PC-9 (cell line): ENCODE results near the gene LACRT. TPM values are rescaled to one million over a fixed set of nuclear protein-coding genes. Genes with fewer than 3 reads are reported as not detected.

ENCODE experiments used
- BruUV-seq: library from RNA; stranded (reverse); fragments of 400-500 nt; replicated peaks from 2 replicates; lab custom pipeline; 2021; lab: Mats Ljungman, UMichigan
- CTCF ChIA-PET: fragments of 300-600 bp; sonication (Branson Sonifier 250); formaldehyde crosslinking; loops from one replicate; lab custom pipeline; 2022; ENCODE audit warnings: antibody characterized with exemption; lab: Charles Lee
- POLR2A ChIA-PET: fragments of 300-600 bp; sonication (Branson Sonifier 250); formaldehyde crosslinking; loops from one replicate; lab custom pipeline; 2022; ENCODE audit warnings: antibody characterized with exemption; ENCODE audit not compliant: unreplicated experiment; lab: Charles Lee
- DNase-seq, 2 experiments: peaks; one replicate each; pipeline versions ENCODE4 v3.0.0 to v3.0.0-alpha.2; 2015 to 2022; ENCODE audit warnings: mixed read lengths in 1 of 2
- H2AFZ ChIP-seq: fragments of 200-600 bp; sonication (generic); 2 replicates; pipeline ENCODE4 v1.8.1; 2017; ENCODE audit warnings: antibody characterized with exemption
- H3F3A ChIP-seq: fragments of 200-600 bp; sonication (generic); 2 replicates; pipeline ENCODE4 v1.8.1; 2017; ENCODE audit warnings: antibody characterized with exemption, mild to moderate bottlenecking, low read depth; ENCODE audit not compliant: insufficient read depth
- H3K27ac ChIP-seq: fragments of 200-600 bp; sonication (generic); 2 replicates; pipeline ENCODE4 v1.6.1; 2016; ENCODE audit warnings: mixed run types
- H3K27me3 ChIP-seq: fragments of 200-600 bp; sonication (generic); 2 replicates; pipeline ENCODE4 v1.6.1; 2016; ENCODE audit warnings: low read depth, mixed run types; ENCODE audit not compliant: insufficient read depth
- H3K36me3 ChIP-seq: fragments of 200-600 bp; sonication (generic); 2 replicates; pipeline ENCODE4 v1.6.1; 2016; ENCODE audit warnings: low read depth, mixed run types
- H3K4me1 ChIP-seq: fragments of 200-600 bp; sonication (generic); replicated peaks from 2 replicates; pipeline ENCODE4 v1.6.1; 2016; ENCODE audit warnings: mixed run types; ENCODE audit not compliant: insufficient read depth
- H3K4me2 ChIP-seq: fragments of 200-600 bp; sonication (generic); 2 replicates; pipeline ENCODE4 v1.6.1; 2017; ENCODE audit warnings: mixed run types
- H3K4me3 ChIP-seq: fragments of 200-600 bp; sonication (generic); 2 replicates; pipeline ENCODE4 v1.6.1; 2016; ENCODE audit warnings: mixed run types
- H3K79me2 ChIP-seq: fragments of 200-600 bp; sonication (generic); 2 replicates; pipeline ENCODE4 v1.6.1; 2017; ENCODE audit warnings: low read depth, mixed run types
- H3K9me2 ChIP-seq: fragments of 200-600 bp; sonication (generic); 2 replicates; pipeline ENCODE4 v1.8.1; 2017; ENCODE audit warnings: mild to moderate bottlenecking; ENCODE audit not compliant: insufficient read depth
- H3K9me3 ChIP-seq: fragments of 200-600 bp; sonication (generic); 2 replicates; pipeline ENCODE4 v1.8.1; 2016; ENCODE audit warnings: low read depth; ENCODE audit not compliant: insufficient read depth
- H4K20me1 ChIP-seq: fragments of 200-600 bp; sonication (generic); 2 replicates; pipeline ENCODE4 v1.8.1; 2017; ENCODE audit not compliant: insufficient read depth
- CTCF ChIP-seq: fragments of 200-600 bp; sonication (generic); conservative IDR thresholded peaks from 2 replicates; pipeline ENCODE4 v1.6.1; 2017; ENCODE audit warnings: mixed run types, antibody characterized with exemption, mild to moderate bottlenecking, moderate library complexity
- EZH2 ChIP-seq: fragments of 200-600 bp; sonication (generic); IDR thresholded peaks from 2 replicates; pipeline ENCODE4 v1.8.0; 2017; ENCODE audit warnings: antibody characterized with exemption, low read depth
- intact Hi-C: fragments of 100-400 bp; cut with micrococcal nuclease; formaldehyde crosslinking; loops from one replicate; pipeline ENCODE4 v1.10.0; 2022; ENCODE audit not compliant: unreplicated experiment
- total RNA-seq: library from RNA; stranded (reverse); gene quantifications from 2 replicates; pipeline ENCODE4 v1.2.3, GENCODE V29; 2021

Gene LACRT
- total RNA-seq, 1 experiment from 2014 or later, result not detected

- Histone ChIP-seq H3K4me3 (no peak overlapping the region), H3K9me3 (no peaks in the 10 kb centered on the region), H3K9me2 (no peaks in the 10 kb centered on the region), H3K79me2 (no peaks in the 10 kb centered on the region), H3K27me3 (peaks cover 60% of the 10 kb centered on the region), H3K4me1 (no peaks in the 10 kb centered on the region), H3K36me3 (no peaks in the 10 kb centered on the region), H4K20me1 (no peaks in the 10 kb centered on the region), H3K4me2 (no peak overlapping the region), H2AFZ (no peak overlapping the region), H3K27ac (no peak overlapping the region), H3F3A (no peaks in the 10 kb centered on the region)
- intact Hi-C loops, result no loop called here
- TF ChIP-seq EZH2 (no peak), CTCF (no peak)
- ChIA-PET POLR2A (no interaction called here), CTCF (no interaction called here)
- BruUV-seq, result no TSS peak
- no peak for DNase-seq
These were observed 16.2 kb upstream of the LACRT start for GRCh38 chr12:54650889-54651288.

- no peaks in the 10 kb centered on the region for H3K9me3 ChIP-seq
- peaks cover 65% of the 10 kb centered on the region for H3K27me3 ChIP-seq
- no peaks in the 10 kb centered on the region for H4K20me1 ChIP-seq
- DNase-seq, result no peak
- H3K4me2 ChIP-seq, result no peak overlapping the region
- CTCF ChIA-PET, result no interaction called here
- intact Hi-C loops, result no loop called here
- POLR2A ChIA-PET, result no interaction called here
- no peaks in the 10 kb centered on the region for H3K9me2 ChIP-seq
- TF ChIP-seq CTCF, result no peak
- TF ChIP-seq EZH2, result no peak
- H3K36me3 ChIP-seq, result no peaks in the 10 kb centered on the region
- H3F3A ChIP-seq, result no peaks in the 10 kb centered on the region
- H3K27ac ChIP-seq, result no peak overlapping the region
- H3K79me2 ChIP-seq, result no peaks in the 10 kb centered on the region
- H3K4me3 ChIP-seq, result no peak overlapping the region
- no TSS peak for BruUV-seq
- no peak overlapping the region for H2AFZ ChIP-seq
- H3K4me1 ChIP-seq, result no peaks in the 10 kb centered on the region
These were observed 15.7 kb upstream of the LACRT start for GRCh38 chr12:54650409-54650808.

- Histone ChIP-seq H3F3A (no peaks in the 10 kb centered on the region), H3K79me2 (no peaks in the 10 kb centered on the region), H3K9me2 (no peaks in the 10 kb centered on the region), H3K27ac (no peak overlapping the region), H3K4me3 (no peak overlapping the region), H3K36me3 (no peaks in the 10 kb centered on the region), H2AFZ (no peak overlapping the region), H3K27me3 (peaks cover 67% of the 10 kb centered on the region), H3K4me1 (no peaks in the 10 kb centered on the region), H3K9me3 (no peaks in the 10 kb centered on the region), H3K4me2 (no peak overlapping the region), H4K20me1 (no peaks in the 10 kb centered on the region)
- no peak for DNase-seq
- TF ChIP-seq EZH2 (no peak), CTCF (no peak)
- intact Hi-C loops, result no loop called here
- ChIA-PET POLR2A (no interaction called here), CTCF (interaction anchor here (0.6 kb wide), 1 partner anchor 524 kb away, joined by 4 read pairs; no protein-coding TSS in a partner anchor)
- BruUV-seq, result no TSS peak
These were observed 15.1 kb upstream of the LACRT start for GRCh38 chr12:54649825-54650224.
